Stomach smooth muscle (tissue), 2 donors: ENCODE measurements around the gene RPS8.
"Not testable (repeated sequence)": the region's sequence is repeated elsewhere in the genome, so short reads cannot be mapped to it uniquely, and the experiment has no call there.

Source experiments
- H3K27ac ChIP-seq: one replicate; pipeline ENCODE4 v1.7.0; 2013; ENCODE audit warnings: mild to moderate bottlenecking, low read length, inconsistent platforms
- H3K27me3 ChIP-seq, 2 donors: one replicate each; pipeline ENCODE4 v1.7.0; 2013; ENCODE audit warnings: low read length in 2 of 2; ENCODE audit not compliant: insufficient read depth in 2 of 2, control insufficient read depth in 1 of 2
- H3K36me3 ChIP-seq, 2 donors: one replicate each; pipeline ENCODE4 v1.7.0; 2013; ENCODE audit warnings: low read length in 2 of 2; ENCODE audit not compliant: control insufficient read depth in 2 of 2, insufficient read depth in 2 of 2
- H3K4me1 ChIP-seq: one replicate; pipeline ENCODE4 v1.7.0; 2013; ENCODE audit warnings: low read length; ENCODE audit not compliant: control insufficient read depth, insufficient read depth
- H3K4me3 ChIP-seq, 2 donors: one replicate each; pipeline ENCODE4 v1.7.0; 2013; ENCODE audit warnings: low read length in 2 of 2
- H3K9ac ChIP-seq, 2 donors: one replicate each; pipeline ENCODE4 v1.7.0; 2013; ENCODE audit warnings: low read length in 2 of 2, mild to moderate bottlenecking in 1 of 2
- H3K9me3 ChIP-seq, 2 donors: one replicate each; pipeline ENCODE4 v1.7.0; 2013; ENCODE audit warnings: low read length in 2 of 2; ENCODE audit not compliant: control insufficient read depth in 2 of 2
- donor health status: healthy.
- donor health status: Pancreatic carcinoma.

The RPS8 gene

GRCh38 chr1:44806025-44806703 lies 30.8 kb downstream of the RPS8 start:
- H3K4me1 ChIP-seq, result peaks cover 71% of the 10 kb centered on the region
- peak overlapping the region; percentile 98 for H3K27ac ChIP-seq
- no peaks in the 10 kb centered on the region for H3K9me3 ChIP-seq
- no peaks in the 10 kb centered on the region for H3K27me3 ChIP-seq
- no peak overlapping the region for H3K4me3 ChIP-seq
- peaks cover 11 to 18% of the 10 kb centered on the region in 2 donors for H3K36me3 ChIP-seq
- H3K9ac ChIP-seq, result peak overlapping the region in 1 of 2 donors; percentile 83

- Histone ChIP-seq H3K27ac (peak within 1 kb of the TSS; percentile 98), H3K4me3 (peak within 1 kb of the TSS; percentile 43 to 63), H3K9me3 (no peaks in the 10 kb centered on the region), H3K4me1 (peaks cover 72% of the 10 kb centered on the region), H3K27me3 (no peaks in the 10 kb centered on the region), H3K9ac (peak within 1 kb of the TSS; percentile 83 to 84), H3K36me3 (peaks cover 11 to 18% of the 10 kb centered on the region in 2 donors)
These were observed 31.5 kb downstream of the RPS8 start, which contains the start of gene DYNLT4 for GRCh38 chr1:44806704-44807363. Gene DYNLT4, minus strand, starts transcription at chr1:44807351. Its CDS starts 683 bp downstream, at chr1:44806668.

- peaks cover 66% of the 10 kb centered on the region for H3K4me1 ChIP-seq
- peak overlapping the region; percentile 43 to 63 for H3K4me3 ChIP-seq
- H3K9ac ChIP-seq, result peak overlapping the region; percentile 83 to 84
- peaks cover 11 to 18% of the 10 kb centered on the region in 2 donors for H3K36me3 ChIP-seq
- H3K27me3 ChIP-seq, result no peaks in the 10 kb centered on the region
- H3K27ac ChIP-seq, result peak overlapping the region; percentile 98
- H3K9me3 ChIP-seq, result no peaks in the 10 kb centered on the region
These were observed 32.2 kb downstream of the RPS8 start for GRCh38 chr1:44807364-44808062.

- peaks cover 71% of the 10 kb centered on the region for H3K4me1 ChIP-seq
- H3K9me3 ChIP-seq, result no peaks in the 10 kb centered on the region
- no peaks in the 10 kb centered on the region for H3K27me3 ChIP-seq
- H3K36me3 ChIP-seq, result peaks cover 10 to 15% of the 10 kb centered on the region in 2 donors
- H3K27ac ChIP-seq, result peak within 1 kb of the TSS; percentile 98
- H3K4me3 ChIP-seq, result peak within 1 kb of the TSS; percentile 43 to 63
- peak within 1 kb of the TSS; percentile 83 to 84 for H3K9ac ChIP-seq
These were observed 33.0 kb downstream of the RPS8 start, which contains the start of gene BTBD19 for GRCh38 chr1:44808063-44808937. Gene BTBD19, plus strand, starts transcription at chr1:44808523. Its CDS starts 298 bp downstream, at chr1:44808821.

- Histone ChIP-seq H3K36me3 (peaks cover 4 to 9% of the 10 kb centered on the region in 2 donors), H3K9ac (peak overlapping the region; percentile 80 to 83), H3K27ac (peak overlapping the region; percentile 98), H3K4me3 (peak overlapping the region; percentile 6 to 63), H3K9me3 (no peaks in the 10 kb centered on the region), H3K4me1 (peaks cover 73% of the 10 kb centered on the region), H3K27me3 (no peaks in the 10 kb centered on the region)
These were observed 33.9 kb downstream of the RPS8 start for GRCh38 chr1:44808938-44809917.

- no peak overlapping the region for H3K4me3 ChIP-seq
These were observed 34.9 kb downstream of the RPS8 start for GRCh38 chr1:44810101-44810761.

GRCh38 chr1:44810762-44811105 lies 35.4 kb downstream of the RPS8 start:
- H3K36me3 ChIP-seq, H3K9ac ChIP-seq: not testable (repeated sequence)
- H3K4me1 ChIP-seq, result peaks cover 66% of the 10 kb centered on the region

More at GRCh38 chr1:44810101-44810761, 34.9 kb downstream of the RPS8 start:
- Histone ChIP-seq H3K9ac (peak overlapping the region; percentile 16 to 36), H3K27me3 (no peaks in the 10 kb centered on the region), H3K36me3 (peaks cover 4 to 5% of the 10 kb centered on the region in 2 donors), H3K27ac (peak overlapping the region; percentile 98), H3K9me3 (no peaks in the 10 kb centered on the region), H3K4me1 (peaks cover 69% of the 10 kb centered on the region)

GRCh38 chr1:44811234-44811633 lies 35.9 kb downstream of the RPS8 start:
- H3K27ac ChIP-seq, result no peak overlapping the region
- no peak overlapping the region for H3K4me3 ChIP-seq

More at GRCh38 chr1:44810762-44811105, 35.4 kb downstream of the RPS8 start:
- H3K9me3 ChIP-seq, H3K27me3 ChIP-seq, H3K4me3 ChIP-seq: not testable (repeated sequence)
- H3K27ac ChIP-seq, result peak overlapping the region; percentile 98

More at GRCh38 chr1:44811234-44811633, 35.9 kb downstream of the RPS8 start:
- H3K9me3 ChIP-seq, result no peaks in the 10 kb centered on the region
- H3K9ac ChIP-seq, result no peak overlapping the region
- H3K27me3 ChIP-seq, result no peaks in the 10 kb centered on the region
- peaks cover 0 to 4% of the 10 kb centered on the region in 2 donors for H3K36me3 ChIP-seq
- peaks cover 62% of the 10 kb centered on the region for H3K4me1 ChIP-seq
